Liver (tissue), 9 donors: ENCODE data around the gene GAN. TPM values are rescaled to one million over a fixed set of nuclear protein-coding genes. Genes with fewer than 3 reads are reported as not detected.

Experiments
- DNase-seq: peaks from one replicate; pipeline ENCODE4 v3.0.0-alpha.2; 2017; ENCODE audit warnings: low spot score
- H3K27ac ChIP-seq, 2 donors: one replicate each; pipeline ENCODE4 v1.7.0; 2013; ENCODE audit warnings: inconsistent platforms in 2 of 2, low read length in 2 of 2, control low read depth in 1 of 2, low read depth in 1 of 2, mild to moderate bottlenecking in 1 of 2
- H3K27me3 ChIP-seq, 4 donors: one replicate each; pipeline versions ENCODE4 v1.6.1 to v1.7.0; 2013; ENCODE audit warnings: low read length in 3 of 4, inconsistent platforms in 1 of 4, mild to moderate bottlenecking in 1 of 4, moderate library complexity in 1 of 4; ENCODE audit not compliant: control insufficient read depth in 4 of 4, insufficient read depth in 4 of 4
- H3K36me3 ChIP-seq, 4 donors: one replicate each; pipeline versions ENCODE4 v1.6.1 to v1.7.0; 2013; ENCODE audit warnings: low read length in 3 of 4, mild to moderate bottlenecking in 3 of 4, low read depth in 1 of 4, moderate library complexity in 1 of 4; ENCODE audit not compliant: control insufficient read depth in 4 of 4, insufficient read depth in 3 of 4
- H3K4me1 ChIP-seq, 4 donors: one replicate each; pipeline versions ENCODE4 v1.6.1 to v1.7.0; 2013; ENCODE audit warnings: low read length in 3 of 4, mild to moderate bottlenecking in 3 of 4, moderate library complexity in 1 of 4; ENCODE audit not compliant: control insufficient read depth in 4 of 4, insufficient read depth in 4 of 4
- H3K4me3 ChIP-seq, 3 donors: one replicate each; pipeline versions ENCODE4 v1.6.1 to v1.7.0; 2013; ENCODE audit warnings: low read length in 3 of 3, control low read depth in 1 of 3, low read depth in 1 of 3, mild to moderate bottlenecking in 1 of 3
- H3K9ac ChIP-seq, 2 donors: one replicate each; pipeline ENCODE4 v1.7.0; 2013; ENCODE audit warnings: low read length in 2 of 2, mild to moderate bottlenecking in 2 of 2, moderate library complexity in 2 of 2, control low read depth in 1 of 2, low read depth in 1 of 2
- H3K9me3 ChIP-seq, 4 donors: one replicate each; pipeline versions ENCODE4 v1.6.1 to v1.7.0; 2013; ENCODE audit warnings: low read length in 3 of 4; ENCODE audit not compliant: control insufficient read depth in 4 of 4
- EGR1 ChIP-seq, 2 donors: IDR thresholded peaks; 2 replicates each; pipeline ENCODE4 v1.6.1; 2016 to 2018; ENCODE audit warnings: antibody characterized with exemption in 2 of 2, low read depth in 2 of 2
- FOXA1 ChIP-seq: IDR thresholded peaks from 2 replicates; pipeline ENCODE4 v1.6.1; 2016; ENCODE audit warnings: antibody characterized with exemption
- FOXA2 ChIP-seq: IDR thresholded peaks from 2 replicates; pipeline ENCODE4 v1.6.1; 2016; ENCODE audit warnings: antibody characterized with exemption
- GABPA ChIP-seq, 2 donors: IDR thresholded peaks in 1 of 2; conservative IDR thresholded peaks in 1 of 2; 2 replicates each; pipeline ENCODE4 v1.6.1; 2016; ENCODE audit warnings: antibody characterized with exemption in 2 of 2, mild to moderate bottlenecking in 1 of 2, moderate library complexity in 1 of 2
- HNF4A ChIP-seq, 2 donors: conservative IDR thresholded peaks; 2 replicates each; pipeline ENCODE4 v1.6.1; 2016; ENCODE audit warnings: antibody characterized with exemption in 2 of 2, mild to moderate bottlenecking in 2 of 2
- HNF4G ChIP-seq: IDR thresholded peaks from 2 replicates; pipeline ENCODE4 v1.6.1; 2016; ENCODE audit warnings: antibody characterized with exemption
- JUND ChIP-seq, 2 donors: IDR thresholded peaks; 2 replicates each; pipeline ENCODE4 v1.6.1; 2016; ENCODE audit warnings: antibody characterized with exemption in 2 of 2
- NR2F2 ChIP-seq: IDR thresholded peaks from 2 replicates; pipeline ENCODE4 v1.6.1; 2016; ENCODE audit warnings: antibody characterized with exemption
- RAD21 ChIP-seq, 2 donors: IDR thresholded peaks; 2 replicates each; pipeline ENCODE4 v1.6.1; 2016; ENCODE audit warnings: antibody characterized with exemption in 2 of 2, mild to moderate bottlenecking in 2 of 2
- RXRA ChIP-seq, 2 donors: IDR thresholded peaks; 2 replicates each; pipeline ENCODE4 v1.6.1; 2017 to 2018; ENCODE audit warnings: antibody characterized with exemption in 2 of 2, mild to moderate bottlenecking in 1 of 2
- SP1 ChIP-seq: IDR thresholded peaks from 2 replicates; pipeline ENCODE4 v1.6.1; 2018; ENCODE audit warnings: antibody characterized with exemption, mild to moderate bottlenecking
- TAF1 ChIP-seq: conservative IDR thresholded peaks from 2 replicates; pipeline ENCODE4 v1.6.1; 2016; ENCODE audit warnings: antibody characterized with exemption, mild to moderate bottlenecking
- YY1 ChIP-seq: IDR thresholded peaks from 2 replicates; pipeline ENCODE4 v1.6.1; 2016; ENCODE audit warnings: antibody characterized with exemption, mild to moderate bottlenecking
- WGBS: extraction: QIAGEN DNeasy Blood & Tissue Kit; methylation state at CpG from one replicate; pipeline ENCODE4 v1.1.7; 2013; 5-methylcytosine and 5-hydroxymethylcytosine counted together
- polyA plus RNA-seq, 2 donors: library from polyadenylated mRNA; stranded (reverse) in 1 of 2; unstranded in 1 of 2; fragments of 200-250 nt in 1 of 2; fragments of >200 nt in 1 of 2; fragmentation: Nextera tagmentation in 1 of 2; extraction: Ambion mirVana in 1 of 2; gene quantifications; one replicate each; pipeline versions ENCODE4 v1.2.1 to v1.2.3, GENCODE V29; 2013 to 2015
- total RNA-seq, 2 donors: library from RNA; depleted of rRNA; stranded (reverse); fragments of >200 nt; gene quantifications; one replicate each; pipeline ENCODE4 v1.2.3, GENCODE V29; 2014
- TF ChIP-seq, protein P1 (sequence below): fragments of 150-350 bp; IDR thresholded peaks from 2 replicates; pipeline ENCODE4 v1.5.1; 2017; ENCODE audit warnings: improper control_type of control experiment, low read depth, low read length; ENCODE audit not compliant: missing input control
- TF ChIP-seq, protein P2 (sequence below): IDR thresholded peaks from 2 replicates; pipeline ENCODE4 v1.6.1; 2016; ENCODE audit warnings: antibody characterized with exemption
- TF ChIP-seq, protein P3 (sequence below): IDR thresholded peaks from 2 replicates; pipeline ENCODE4 v1.6.1; 2016; ENCODE audit warnings: antibody characterized with exemption
- TF ChIP-seq, protein P4 (sequence below): IDR thresholded peaks from 2 replicates; pipeline ENCODE4 v1.6.1; 2016; ENCODE audit warnings: antibody characterized with exemption, mild to moderate bottlenecking
- TF ChIP-seq, protein P5 (sequence below): IDR thresholded peaks from 2 replicates; pipeline ENCODE4 v1.6.1; 2016; ENCODE audit warnings: antibody characterized with exemption
- donor health status: healthy.
- donor health status: healthy.
- donor health status: healthy.
- donor health status: healthy.
- donor health status: healthy.

The GAN gene
- total and polyA plus RNA-seq, 4 donors: 0.33 to 5.5 (median 1.5) TPM

DNA sequence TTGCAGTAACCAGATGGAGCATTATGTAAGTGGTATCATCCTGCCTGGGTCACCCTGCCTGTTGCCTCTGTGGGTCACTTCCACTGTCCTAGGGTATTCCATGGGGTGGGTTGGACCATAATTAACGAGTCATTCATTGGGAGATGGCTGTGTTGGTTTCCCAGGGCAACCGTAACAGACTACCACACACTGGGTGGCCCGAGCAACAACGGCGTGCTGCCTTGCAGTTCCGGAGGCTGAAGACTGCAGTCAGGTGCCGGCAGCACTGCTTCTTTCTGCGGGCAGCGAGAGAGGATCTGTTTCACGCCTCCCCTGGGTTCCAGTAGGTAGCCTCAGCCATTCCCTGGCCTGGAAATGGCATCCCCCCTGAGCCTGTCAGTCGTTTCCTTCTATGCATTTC is 101.0 kb downstream of the GAN start:
- no peak for DNase-seq
- no peaks in the 10 kb centered on the region for H3K4me1 ChIP-seq
- no peaks in the 10 kb centered on the region for H3K27me3 ChIP-seq
- no peak overlapping the region for H3K9ac ChIP-seq
- no peaks in the 10 kb centered on the region for H3K36me3 ChIP-seq
- H3K4me3 ChIP-seq: no peak overlapping the region
- H3K27ac ChIP-seq: no peak overlapping the region
- H3K9me3 ChIP-seq: no peaks in the 10 kb centered on the region
- WGBS: 89% methylated on average over 11 of the region's 11 CpGs
- TF ChIP-seq SP1 (no peak), RXRA (IDR thresholded peaks at IDR 0.05) (no peak), RAD21 (IDR thresholded peaks at IDR 0.05) (no peak), GABPA (IDR thresholded peaks at IDR 0.05 in 1 of 2, conservative IDR thresholded peaks at IDR 0.05 in 1 of 2) (no peak), HNF4A (conservative IDR thresholded peaks at IDR 0.05) (no peak), NR2F2 (no peak), FOXA1 (no peak), JUND (IDR thresholded peaks at IDR 0.05) (no peak), HNF4G (no peak), YY1 (no peak), FOXA2 (no peak), EGR1 (IDR thresholded peaks at IDR 0.05; ENCODE audit: low read depth in 2 of 2) (no peak), TAF1 (no peak)
- TF ChIP-seq, protein P1, sequence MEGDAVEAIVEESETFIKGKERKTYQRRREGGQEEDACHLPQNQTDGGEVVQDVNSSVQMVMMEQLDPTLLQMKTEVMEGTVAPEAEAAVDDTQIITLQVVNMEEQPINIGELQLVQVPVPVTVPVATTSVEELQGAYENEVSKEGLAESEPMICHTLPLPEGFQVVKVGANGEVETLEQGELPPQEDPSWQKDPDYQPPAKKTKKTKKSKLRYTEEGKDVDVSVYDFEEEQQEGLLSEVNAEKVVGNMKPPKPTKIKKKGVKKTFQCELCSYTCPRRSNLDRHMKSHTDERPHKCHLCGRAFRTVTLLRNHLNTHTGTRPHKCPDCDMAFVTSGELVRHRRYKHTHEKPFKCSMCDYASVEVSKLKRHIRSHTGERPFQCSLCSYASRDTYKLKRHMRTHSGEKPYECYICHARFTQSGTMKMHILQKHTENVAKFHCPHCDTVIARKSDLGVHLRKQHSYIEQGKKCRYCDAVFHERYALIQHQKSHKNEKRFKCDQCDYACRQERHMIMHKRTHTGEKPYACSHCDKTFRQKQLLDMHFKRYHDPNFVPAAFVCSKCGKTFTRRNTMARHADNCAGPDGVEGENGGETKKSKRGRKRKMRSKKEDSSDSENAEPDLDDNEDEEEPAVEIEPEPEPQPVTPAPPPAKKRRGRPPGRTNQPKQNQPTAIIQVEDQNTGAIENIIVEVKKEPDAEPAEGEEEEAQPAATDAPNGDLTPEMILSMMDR: no peak
- TF ChIP-seq, protein P2, sequence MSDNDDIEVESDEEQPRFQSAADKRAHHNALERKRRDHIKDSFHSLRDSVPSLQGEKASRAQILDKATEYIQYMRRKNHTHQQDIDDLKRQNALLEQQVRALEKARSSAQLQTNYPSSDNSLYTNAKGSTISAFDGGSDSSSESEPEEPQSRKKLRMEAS: no peak
- TF ChIP-seq, protein P3, sequence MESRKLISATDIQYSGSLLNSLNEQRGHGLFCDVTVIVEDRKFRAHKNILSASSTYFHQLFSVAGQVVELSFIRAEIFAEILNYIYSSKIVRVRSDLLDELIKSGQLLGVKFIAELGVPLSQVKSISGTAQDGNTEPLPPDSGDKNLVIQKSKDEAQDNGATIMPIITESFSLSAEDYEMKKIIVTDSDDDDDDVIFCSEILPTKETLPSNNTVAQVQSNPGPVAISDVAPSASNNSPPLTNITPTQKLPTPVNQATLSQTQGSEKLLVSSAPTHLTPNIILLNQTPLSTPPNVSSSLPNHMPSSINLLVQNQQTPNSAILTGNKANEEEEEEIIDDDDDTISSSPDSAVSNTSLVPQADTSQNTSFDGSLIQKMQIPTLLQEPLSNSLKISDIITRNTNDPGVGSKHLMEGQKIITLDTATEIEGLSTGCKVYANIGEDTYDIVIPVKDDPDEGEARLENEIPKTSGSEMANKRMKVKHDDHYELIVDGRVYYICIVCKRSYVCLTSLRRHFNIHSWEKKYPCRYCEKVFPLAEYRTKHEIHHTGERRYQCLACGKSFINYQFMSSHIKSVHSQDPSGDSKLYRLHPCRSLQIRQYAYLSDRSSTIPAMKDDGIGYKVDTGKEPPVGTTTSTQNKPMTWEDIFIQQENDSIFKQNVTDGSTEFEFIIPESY: no peak
- TF ChIP-seq, protein P4, sequence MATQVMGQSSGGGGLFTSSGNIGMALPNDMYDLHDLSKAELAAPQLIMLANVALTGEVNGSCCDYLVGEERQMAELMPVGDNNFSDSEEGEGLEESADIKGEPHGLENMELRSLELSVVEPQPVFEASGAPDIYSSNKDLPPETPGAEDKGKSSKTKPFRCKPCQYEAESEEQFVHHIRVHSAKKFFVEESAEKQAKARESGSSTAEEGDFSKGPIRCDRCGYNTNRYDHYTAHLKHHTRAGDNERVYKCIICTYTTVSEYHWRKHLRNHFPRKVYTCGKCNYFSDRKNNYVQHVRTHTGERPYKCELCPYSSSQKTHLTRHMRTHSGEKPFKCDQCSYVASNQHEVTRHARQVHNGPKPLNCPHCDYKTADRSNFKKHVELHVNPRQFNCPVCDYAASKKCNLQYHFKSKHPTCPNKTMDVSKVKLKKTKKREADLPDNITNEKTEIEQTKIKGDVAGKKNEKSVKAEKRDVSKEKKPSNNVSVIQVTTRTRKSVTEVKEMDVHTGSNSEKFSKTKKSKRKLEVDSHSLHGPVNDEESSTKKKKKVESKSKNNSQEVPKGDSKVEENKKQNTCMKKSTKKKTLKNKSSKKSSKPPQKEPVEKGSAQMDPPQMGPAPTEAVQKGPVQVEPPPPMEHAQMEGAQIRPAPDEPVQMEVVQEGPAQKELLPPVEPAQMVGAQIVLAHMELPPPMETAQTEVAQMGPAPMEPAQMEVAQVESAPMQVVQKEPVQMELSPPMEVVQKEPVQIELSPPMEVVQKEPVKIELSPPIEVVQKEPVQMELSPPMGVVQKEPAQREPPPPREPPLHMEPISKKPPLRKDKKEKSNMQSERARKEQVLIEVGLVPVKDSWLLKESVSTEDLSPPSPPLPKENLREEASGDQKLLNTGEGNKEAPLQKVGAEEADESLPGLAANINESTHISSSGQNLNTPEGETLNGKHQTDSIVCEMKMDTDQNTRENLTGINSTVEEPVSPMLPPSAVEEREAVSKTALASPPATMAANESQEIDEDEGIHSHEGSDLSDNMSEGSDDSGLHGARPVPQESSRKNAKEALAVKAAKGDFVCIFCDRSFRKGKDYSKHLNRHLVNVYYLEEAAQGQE: no peak
- TF ChIP-seq, protein P5, sequence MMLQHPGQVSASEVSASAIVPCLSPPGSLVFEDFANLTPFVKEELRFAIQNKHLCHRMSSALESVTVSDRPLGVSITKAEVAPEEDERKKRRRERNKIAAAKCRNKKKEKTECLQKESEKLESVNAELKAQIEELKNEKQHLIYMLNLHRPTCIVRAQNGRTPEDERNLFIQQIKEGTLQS: no peak
